AG04450 (cell line): Measurements from ENCODE around the gene IDH3G. TPM values are rescaled to one million over a fixed set of nuclear protein-coding genes. Genes with fewer than 3 reads are reported as not detected.

Experiments
- CTCF ChIA-PET: fragments of 300-600, 350-600 bp; formaldehyde crosslinking; extraction: SDS; loops from one replicate; lab custom pipeline; 2022; ENCODE audit warnings: antibody characterized with exemption, inconsistent platforms; lab: Charles Lee
- POLR2A ChIA-PET: fragments of 350-600 bp; formaldehyde crosslinking; extraction: SDS; loops from one replicate; lab custom pipeline; 2021; ENCODE audit warnings: antibody characterized with exemption, inconsistent platforms; lab: Yijun Ruan, JAX
- DNase-seq: peaks from one replicate; pipeline ENCODE4 v3.0.0-alpha.2; 2011; ENCODE audit warnings: low read depth, low spot score
- H3K27ac ChIP-seq: one replicate; pipeline ENCODE4 v1.5.1; 2012; ENCODE audit warnings: low read depth, low read length, control low read depth
- H3K27me3 ChIP-seq: one replicate; pipeline ENCODE4 v1.6.0; 2012; ENCODE audit warnings: low read length; ENCODE audit not compliant: control insufficient read depth, insufficient read depth
- H3K4me3 ChIP-seq: 2 replicates; pipeline ENCODE4 v1.5.1; 2011; ENCODE audit warnings: mild to moderate bottlenecking, low read depth, low read length, control low read depth
- H3K9me3 ChIP-seq: 2 replicates; pipeline ENCODE4 v1.5.1; 2012; ENCODE audit warnings: low read length; ENCODE audit not compliant: control insufficient read depth, insufficient read depth
- polyA plus RNA-seq: library from polyadenylated mRNA; depleted of rRNA; stranded (reverse); fragments of >200 nt; gene quantifications from 2 replicates; pipeline ENCODE4 v1.2.3, GENCODE V29; 2011
- TF ChIP-seq, protein P1 (sequence below): IDR thresholded peaks from 2 replicates; pipeline ENCODE4 v1.5.1; 2011; ENCODE audit warnings: low read depth, low read length, control low read depth, inconsistent platforms

IDH3G gene
- polyA plus RNA-seq, 1 experiment = 42.8 TPM

DNA sequence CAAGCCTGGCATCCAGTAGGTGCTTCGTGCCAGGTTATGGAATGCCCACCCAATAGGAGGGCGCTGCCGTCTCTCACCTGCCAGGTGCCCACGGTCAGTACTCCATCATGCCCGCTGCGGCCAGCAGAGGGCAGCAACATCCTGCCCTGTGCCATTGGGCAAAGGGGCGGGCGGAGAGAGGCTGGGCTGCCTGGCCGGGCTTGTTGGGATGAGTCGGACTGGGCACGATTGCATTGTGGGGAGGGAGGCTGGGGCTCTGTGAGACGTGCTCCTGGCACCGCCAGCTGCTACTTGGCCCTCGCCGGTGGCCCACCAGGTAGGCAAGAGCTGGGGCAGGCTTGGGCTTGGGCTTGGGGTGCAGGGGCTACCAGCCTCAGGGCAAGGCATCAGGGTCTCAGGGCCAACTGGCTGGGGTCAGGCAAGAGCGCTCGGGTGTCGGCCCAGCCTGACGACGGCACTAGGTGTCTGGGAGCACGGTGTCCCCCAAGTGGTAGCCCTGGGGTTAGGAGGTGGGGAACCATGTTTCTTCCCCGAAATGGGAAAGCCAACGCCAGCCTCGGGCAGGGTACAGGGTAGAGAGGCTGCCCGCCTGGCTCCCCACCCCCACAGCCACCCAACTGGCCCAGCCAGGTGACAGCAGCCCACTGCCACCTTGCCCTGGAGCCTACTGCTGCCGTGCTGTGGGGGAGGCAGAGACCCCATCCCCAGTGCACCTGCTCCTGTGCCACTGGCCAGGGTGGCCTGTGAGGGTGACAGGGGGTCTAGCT lies 30.0 kb downstream of the IDH3G start, which contains the start of gene PLXNB3:
Gene PLXNB3 (plus strand): TSS at position 261 of the 767 bp plus-strand sequence. CDS start 1,287 bp downstream, outside the sequence.
- ChIA-PET POLR2A (no interaction called here), CTCF (interaction anchor here (0.6 to 2.5 kb wide), 6 partner anchors 9 to 292 kb away, joined by 3 to 33 read pairs (median 6); no protein-coding TSS in a partner anchor)
- TF ChIP-seq, protein P1, sequence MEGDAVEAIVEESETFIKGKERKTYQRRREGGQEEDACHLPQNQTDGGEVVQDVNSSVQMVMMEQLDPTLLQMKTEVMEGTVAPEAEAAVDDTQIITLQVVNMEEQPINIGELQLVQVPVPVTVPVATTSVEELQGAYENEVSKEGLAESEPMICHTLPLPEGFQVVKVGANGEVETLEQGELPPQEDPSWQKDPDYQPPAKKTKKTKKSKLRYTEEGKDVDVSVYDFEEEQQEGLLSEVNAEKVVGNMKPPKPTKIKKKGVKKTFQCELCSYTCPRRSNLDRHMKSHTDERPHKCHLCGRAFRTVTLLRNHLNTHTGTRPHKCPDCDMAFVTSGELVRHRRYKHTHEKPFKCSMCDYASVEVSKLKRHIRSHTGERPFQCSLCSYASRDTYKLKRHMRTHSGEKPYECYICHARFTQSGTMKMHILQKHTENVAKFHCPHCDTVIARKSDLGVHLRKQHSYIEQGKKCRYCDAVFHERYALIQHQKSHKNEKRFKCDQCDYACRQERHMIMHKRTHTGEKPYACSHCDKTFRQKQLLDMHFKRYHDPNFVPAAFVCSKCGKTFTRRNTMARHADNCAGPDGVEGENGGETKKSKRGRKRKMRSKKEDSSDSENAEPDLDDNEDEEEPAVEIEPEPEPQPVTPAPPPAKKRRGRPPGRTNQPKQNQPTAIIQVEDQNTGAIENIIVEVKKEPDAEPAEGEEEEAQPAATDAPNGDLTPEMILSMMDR = peak; percentile 75
- Histone ChIP-seq H3K27ac (no peak within 1 kb of the TSS), H3K27me3 (no peaks in the 10 kb centered on the region), H3K4me3 (peak within 1 kb of the TSS; percentile 59), H3K9me3 (no peaks in the 10 kb centered on the region)
- peak; percentile 21 for DNase-seq

DNA sequence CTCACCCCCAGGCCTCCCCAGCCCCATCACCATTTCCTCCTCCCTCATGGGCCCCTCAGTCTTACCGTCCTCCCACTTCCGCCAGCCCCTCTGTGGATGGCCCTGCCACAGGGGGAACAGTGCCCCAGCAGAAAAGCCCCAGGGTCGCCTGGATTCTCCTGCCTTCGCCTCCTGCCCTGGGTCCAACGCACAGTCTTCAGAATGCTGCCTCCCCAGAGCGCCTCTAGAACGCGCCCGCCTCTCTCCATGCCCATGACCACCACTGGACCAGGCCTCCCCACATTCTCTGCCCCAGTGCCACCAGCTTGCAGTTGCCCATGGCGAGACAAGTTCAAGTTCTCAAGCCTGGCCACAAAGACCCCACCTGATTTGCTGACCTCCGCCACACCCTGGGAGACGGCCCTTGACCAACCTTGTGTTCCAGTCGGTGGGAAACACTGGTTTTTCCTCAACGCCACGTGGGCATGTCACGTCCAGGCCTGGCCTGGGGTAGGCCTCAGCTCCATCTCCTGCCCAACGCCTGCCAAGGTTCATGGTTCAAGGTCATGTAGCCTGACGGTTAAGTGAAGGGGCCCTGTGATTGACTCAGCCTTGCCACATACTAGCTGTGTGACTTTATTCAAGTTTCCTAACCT lies 30.8 kb downstream of the IDH3G start:
- ChIA-PET POLR2A (no interaction called here), CTCF (interaction anchor here (0.6 to 2.5 kb wide), 7 partner anchors 8 to 291 kb away, joined by 3 to 33 read pairs (median 6); no protein-coding TSS in a partner anchor)
- Histone ChIP-seq H3K9me3 (no peaks in the 10 kb centered on the region), H3K4me3 (no peak overlapping the region), H3K27me3 (no peaks in the 10 kb centered on the region), H3K27ac (no peak overlapping the region)
- no peak for DNase-seq
- TF ChIP-seq, protein P1 = no peak

DNA sequence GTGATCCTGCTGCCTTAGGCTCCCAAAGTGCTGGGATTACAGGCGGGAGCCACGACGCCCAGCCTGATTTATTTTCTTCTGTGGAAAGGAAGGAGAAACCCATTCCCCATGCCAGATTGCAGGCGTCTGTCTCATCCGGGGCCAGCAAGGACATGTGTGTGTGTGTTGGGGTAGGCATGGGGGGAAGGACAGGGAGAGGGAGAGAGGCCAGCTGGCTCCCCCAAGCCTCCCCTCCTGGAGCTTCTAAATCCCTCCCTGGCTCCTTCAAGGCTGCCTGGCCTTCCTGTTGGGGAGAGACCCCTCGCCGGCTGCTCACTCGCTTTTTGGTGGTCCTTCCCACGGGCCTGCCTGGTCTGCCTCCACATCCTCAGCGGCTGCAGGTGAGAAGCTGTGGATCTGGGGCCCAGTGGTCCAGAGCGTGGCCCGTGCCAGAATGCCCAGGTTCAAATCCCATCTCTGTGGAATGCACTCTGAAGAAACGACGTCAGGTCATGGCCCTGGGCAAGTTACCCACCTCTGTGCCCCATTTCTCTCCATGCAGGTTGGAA lies 31.5 kb downstream of the IDH3G start:
- ChIA-PET POLR2A (no interaction called here), CTCF (interaction anchor here (0.8 to 2.5 kb wide), 5 partner anchors 35 to 190 kb away, joined by 3 to 33 read pairs (median 5); no protein-coding TSS in a partner anchor)
- H3K9me3 ChIP-seq = no peaks in the 10 kb centered on the region
- no peak overlapping the region for H3K4me3 ChIP-seq
- no peaks in the 10 kb centered on the region for H3K27me3 ChIP-seq
- H3K27ac ChIP-seq = no peak overlapping the region
- TF ChIP-seq, protein P1 = no peak
- no peak for DNase-seq

DNA sequence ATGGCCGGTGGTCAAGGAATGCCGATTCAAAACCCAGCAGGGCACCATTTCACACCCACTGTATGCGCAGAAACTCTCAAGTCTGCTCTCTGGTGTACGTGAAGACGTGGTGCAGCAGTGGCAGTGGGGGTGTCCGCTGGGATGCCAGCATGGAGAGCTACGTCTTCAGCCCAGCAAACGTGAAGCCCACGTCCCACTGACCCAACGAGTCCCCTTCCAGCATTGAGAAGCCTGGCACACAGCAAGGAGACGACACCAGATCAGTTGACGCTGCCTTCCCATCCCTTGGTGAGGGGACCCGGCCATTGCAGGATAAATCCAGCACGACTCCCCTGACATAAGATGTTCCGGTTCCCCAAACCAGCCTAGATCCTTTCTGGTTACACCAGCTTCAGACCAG lies 32.3 kb downstream of the IDH3G start:
- H3K27me3 ChIP-seq = no peaks in the 10 kb centered on the region
- ChIA-PET CTCF (no interaction called here), POLR2A (no interaction called here)
- H3K4me3 ChIP-seq = no peak overlapping the region
- no peak overlapping the region for H3K27ac ChIP-seq
- TF ChIP-seq, protein P1 = no peak
- H3K9me3 ChIP-seq = no peaks in the 10 kb centered on the region
- no peak for DNase-seq
